GM18520 (cell line): ENCODE results near the gene MYF6.
A peak's percentile ranks its signal among the peaks of the same experiment; 100 is the strongest.

ENCODE experiments used
- ATAC-seq: cut with Tn5 transposase; IDR thresholded peaks from one replicate; pipeline ENCODE4 v1.9.1; 2021; ENCODE audit not compliant: unreplicated experiment

The MYF6 gene

DNA sequence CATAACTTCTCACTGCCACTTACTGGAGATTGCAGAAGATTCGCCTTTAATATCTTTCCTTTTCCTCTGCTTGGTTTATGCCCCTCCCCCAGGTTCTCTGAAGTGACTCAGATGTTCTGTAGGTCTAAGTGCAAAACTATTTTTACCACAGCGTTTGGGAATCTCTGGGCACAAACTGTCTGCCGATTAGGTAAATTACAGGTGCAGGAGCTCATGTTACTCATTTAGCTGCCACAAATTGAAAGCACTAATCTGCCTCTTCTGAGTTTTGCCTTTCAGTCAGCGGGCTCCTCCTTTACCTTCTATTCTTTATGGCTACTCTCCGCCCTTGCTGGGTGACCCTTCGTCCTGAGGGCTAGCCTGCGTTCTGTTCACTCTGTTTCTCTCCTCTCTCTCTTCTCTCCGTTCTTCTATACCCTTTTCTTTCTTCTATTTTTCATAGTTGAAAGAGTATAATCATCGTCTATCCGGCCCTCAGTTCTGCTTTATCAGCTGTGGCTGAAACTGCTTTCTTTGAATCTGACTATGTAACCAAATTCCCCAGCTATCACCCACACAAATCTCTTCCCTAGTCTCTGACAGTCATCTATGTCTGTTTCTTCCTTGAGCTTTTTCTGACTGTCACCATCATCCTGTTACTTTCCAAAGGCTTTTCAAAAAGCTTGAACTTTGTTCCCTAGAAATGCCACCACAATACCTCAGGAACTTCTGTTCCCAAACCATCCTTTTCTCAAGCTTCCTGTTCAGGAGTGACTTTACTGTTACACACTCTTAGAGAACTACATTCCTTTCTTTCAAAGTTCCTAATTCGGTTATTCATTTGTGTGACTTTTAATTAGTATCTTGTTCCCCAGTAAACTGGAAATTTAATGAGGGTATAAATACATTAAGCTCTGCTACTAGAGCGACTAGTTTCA, 4.3 kb upstream of the MYF6 start:
- peak; percentile 83 for ATAC-seq

DNA sequence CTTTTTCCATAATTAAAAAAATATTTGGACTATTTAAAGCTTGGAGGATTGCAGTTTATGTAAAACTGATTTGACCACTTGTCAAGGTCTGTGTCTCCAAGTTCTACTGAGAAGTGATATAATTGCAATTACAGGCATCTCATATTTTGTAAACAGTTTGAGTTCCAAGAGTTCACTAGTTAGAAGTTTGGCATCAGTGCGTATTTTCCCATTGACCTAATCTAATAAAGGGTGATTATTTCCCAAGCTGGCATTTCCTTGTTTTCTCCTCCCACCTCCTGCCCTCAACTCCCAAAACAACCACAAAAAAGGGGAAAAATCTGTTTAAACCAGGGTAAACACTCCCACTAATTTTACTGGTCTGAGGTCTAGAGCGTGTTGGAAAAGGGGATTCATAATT, 3.0 kb upstream of the MYF6 start:
- no peak for ATAC-seq

DNA sequence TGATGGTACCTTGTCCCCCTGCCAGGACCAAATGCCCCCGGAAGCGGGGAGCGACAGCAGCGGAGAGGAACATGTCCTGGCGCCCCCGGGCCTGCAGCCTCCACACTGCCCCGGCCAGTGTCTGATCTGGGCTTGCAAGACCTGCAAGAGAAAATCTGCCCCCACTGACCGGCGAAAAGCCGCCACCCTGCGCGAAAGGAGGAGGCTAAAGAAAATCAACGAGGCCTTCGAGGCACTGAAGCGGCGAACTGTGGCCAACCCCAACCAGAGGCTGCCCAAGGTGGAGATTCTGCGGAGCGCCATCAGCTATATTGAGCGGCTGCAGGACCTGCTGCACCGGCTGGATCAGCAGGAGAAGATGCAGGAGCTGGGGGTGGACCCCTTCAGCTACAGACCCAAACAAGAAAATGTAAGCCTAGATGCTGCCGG, 410 bp downstream of the MYF6 start:
- ATAC-seq: no peak

DNA sequence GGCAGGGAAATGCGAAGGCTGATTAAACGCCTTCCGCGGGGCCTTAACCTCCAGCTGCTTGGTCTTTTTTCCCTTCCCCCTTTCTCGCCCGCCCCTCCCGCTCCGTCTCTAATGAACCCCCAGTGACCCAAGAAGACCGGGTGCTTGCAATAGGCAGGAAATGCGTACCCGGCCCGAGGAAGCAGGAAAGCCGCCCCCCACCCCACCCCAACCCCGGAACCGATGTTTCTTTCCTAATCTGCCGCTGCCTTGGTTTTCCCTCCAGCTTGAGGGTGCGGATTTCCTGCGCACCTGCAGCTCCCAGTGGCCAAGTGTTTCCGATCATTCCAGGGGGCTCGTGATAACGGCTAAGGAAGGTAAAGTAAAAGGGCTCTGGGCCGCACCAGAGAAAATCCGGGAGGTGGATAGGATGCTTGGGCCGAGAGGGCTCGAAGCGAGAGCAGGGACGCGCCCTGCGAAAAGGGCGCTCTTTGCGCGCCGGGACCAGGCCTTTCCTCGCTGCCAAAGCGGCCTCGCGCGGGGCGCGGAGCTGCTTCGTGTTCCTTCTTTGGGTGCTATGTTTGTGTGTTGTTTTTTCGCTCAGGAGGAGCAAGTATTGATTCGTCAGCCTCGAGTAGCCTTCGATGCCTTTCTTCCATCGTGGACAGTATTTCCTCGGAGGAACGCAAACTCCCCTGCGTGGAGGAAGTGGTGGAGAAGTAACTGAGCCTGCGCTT, 983 bp downstream of the MYF6 start:
- ATAC-seq: no peak

DNA sequence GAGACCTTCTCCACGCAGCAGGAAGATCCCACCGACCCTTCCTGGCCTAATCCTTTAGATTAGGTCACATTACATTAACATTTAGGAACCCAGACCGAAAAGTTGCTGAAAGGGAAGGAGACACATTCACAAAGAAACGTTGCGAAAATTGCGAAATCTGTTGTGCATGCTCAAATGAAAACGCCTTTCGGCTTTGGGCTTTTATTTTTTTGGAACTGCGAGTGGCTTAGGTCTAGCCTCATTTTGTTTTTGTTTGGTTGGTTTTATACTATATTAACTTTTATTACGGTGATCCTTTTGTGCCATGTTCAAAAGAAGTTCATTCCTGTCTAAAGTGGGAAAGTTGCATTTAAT, 1.5 kb downstream of the MYF6 start:
- ATAC-seq: no peak

DNA sequence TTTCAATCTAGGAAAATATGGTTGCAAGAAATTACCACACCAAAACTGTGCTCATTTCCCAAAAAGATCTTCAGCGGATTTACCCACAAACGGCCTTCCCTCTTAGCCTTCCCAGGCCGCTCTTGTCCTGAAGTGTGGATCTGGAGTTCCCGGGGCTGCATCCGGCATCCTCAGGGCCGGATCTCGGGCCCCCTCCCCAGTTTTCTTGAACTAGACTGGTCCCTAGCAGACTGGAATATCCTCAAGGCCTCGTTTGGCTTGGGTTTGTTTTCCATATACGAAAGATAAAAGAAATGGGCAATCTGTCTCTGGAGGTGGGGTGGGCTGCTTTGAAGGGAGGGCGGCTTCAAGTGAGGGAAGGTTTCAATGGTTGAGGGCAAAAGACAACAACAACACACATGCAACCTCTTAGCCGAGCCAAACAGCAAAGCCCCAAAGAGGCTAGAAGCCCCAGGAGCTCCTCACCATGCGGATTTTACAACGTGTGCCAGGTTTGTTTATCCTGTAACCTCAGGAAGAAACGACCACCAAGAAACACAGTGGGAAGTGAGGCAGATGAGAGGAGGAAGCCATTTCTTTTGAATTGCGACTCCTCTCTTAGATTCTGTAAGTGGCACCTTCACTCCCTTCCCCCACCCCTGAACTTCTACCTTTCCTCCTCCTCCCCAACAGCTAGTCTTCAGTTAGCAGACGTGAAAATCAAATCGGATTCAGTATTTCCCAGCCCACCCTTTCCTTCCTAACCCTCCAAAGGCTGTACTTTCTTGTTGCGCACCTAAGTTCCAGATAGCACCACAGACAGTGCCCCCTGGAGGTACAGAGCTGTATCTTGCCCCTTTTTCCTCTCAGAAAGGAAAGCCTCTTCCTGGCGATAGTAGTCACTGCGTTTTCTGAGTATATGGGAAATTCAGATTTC, 2.6 kb downstream of the MYF6 start:
- no peak for ATAC-seq

DNA sequence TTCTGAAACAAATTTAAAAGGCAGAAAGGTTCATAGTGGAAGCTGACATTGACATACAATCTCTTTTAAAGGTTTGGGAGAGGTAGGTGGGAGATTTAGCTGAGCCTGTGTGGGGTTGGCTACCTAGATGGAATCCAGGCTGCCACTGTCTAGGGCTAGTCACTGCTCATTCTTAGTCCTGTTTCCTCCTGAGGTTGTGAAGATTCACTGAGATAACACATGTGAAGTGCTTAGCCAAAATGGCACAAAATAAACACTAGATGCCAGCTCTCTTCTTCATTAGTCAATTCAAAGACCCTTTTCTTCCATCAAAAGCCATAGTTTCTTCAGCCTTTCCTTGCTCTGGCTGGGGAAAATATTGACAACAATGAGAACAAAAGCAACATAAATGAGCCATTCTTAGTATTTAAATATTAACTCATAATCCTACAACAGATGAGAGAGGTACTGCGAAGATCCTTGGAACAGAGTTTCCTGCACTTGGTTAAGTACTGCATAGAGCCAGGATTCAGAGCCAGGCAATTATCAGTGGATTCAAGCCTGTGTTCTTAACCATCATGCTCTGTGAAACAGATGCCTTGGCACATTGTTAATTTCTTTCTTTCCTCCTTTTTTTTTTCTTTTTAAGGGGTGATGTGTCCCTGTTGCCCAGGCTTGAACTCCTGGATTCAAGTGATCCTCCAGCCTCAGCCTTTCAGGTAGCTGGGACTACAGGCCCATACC, 3.5 kb downstream of the MYF6 start:
- no peak for ATAC-seq

DNA sequence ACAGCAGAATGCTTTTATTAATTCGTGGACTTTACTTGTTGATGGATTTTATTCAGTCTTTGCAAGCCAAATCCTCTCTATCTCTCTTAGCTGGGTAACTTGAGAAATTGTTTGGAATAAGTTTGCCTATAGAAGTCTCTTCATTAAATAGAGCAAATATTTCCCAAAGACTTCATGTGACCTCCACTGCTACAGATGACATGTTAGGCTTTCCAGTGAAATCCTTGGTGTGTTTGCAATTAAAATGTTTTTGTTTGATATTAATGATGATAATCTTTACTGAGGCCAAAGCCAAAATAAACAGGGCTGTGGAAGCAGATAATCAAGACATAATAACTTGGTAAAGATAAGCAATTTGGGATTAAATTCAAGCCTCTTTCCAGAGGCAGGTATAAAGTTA, 4.4 kb downstream of the MYF6 start:
- ATAC-seq: no peak

DNA sequence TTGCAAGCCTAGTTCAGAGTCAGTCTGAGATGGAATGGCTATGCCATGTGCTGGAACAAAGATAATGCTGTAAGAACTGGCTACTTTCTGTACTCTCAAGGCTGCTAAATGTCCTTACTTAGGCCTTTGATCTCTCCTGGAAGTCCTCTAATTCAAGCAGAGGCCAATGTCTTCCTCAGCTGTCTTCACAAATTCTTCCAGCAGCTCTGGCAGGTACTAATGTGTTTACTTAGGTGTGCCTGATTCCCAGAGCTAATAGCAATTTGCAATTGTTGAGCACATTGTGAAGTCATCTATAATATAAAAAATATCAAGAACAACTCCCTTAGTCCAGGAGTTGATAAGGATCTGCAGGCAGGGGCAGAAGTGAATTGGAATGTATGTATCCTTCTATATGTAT, 5.4 kb downstream of the MYF6 start:
- ATAC-seq: no peak

DNA sequence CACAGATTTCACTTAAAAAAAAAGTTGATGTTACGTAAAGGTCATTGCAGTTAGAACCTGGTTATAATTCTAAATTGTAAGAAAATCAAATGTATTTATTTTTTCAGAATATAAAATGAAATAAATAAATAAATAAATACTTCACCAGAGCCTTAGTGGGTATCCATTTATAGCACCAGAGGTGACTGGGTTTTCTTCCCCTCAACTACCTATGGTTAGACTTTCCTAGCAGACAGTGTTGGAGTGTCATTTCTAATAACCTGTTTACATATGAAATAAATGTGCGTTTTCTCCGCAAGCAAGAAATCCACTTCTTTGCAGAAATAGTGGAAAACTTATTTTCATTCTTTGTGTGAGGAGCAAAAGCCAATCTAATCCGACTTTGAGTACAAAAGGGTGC, 6.0 kb downstream of the MYF6 start:
- ATAC-seq: no peak

DNA sequence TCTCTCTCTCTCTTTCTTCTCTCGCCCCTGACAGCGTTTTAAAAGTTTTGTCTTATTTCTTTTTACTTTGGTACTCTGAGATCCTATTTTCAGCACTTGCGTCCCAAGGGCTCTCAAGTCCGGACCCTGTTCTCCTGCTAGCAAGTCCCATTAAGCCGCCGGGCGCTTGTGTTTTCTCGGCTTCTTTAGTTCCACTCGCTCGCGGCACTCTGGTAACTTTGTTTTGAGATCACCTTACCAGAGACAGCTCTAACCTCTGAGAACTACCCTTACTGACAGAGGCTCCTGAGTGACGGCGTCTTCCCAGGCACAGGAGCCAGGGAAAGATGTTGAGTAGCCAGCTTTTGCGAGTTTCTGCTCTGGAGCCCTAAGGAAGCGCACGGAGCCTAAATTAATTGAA, 6.6 kb downstream of the MYF6 start:
- ATAC-seq: no peak

DNA sequence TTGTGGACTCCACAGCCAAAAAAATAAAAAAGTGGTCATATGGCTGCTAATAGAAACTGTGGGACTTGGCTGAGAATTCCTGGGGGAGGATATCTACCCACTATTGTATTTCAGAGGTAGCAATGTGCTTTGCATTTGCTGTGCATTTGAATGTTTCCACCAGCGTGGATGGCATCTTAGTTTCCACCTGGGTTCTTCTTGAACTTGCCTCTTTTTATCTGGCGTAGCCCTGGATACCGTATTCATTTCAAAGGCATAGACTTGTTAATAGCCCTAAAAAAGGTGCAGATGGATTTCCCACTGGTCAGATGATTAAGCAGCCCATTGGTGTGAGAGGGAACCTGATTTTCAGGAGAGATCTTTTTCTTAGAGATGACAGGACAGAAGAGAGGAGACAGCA, 7.4 kb downstream of the MYF6 start:
- ATAC-seq: no peak

DNA sequence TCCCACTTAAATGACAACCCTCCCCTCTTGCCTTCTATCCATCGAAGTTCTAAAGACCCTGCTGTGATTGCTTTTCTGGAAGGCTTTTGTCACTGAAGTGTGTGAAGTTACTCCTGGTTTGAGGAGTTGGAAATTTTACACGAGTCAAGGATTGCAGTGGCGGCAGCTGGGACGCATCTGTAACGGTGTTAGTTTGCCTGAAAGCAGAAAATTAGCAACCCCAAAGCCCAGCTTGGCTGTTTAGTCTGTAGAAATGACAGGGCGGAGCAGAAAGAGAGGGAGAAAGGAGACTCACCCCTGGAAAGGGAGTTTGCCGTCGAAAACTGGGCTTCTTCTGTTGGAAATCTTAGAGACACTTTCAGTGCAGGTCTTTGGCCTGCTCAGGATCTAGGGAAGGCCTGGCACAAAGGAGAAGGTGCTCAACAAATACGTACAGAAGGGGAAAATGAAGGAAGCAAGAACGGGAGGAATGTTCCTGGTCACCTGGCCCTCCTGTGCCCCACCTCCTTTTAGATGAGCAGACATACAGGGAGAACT, 8.3 kb downstream of the MYF6 start:
- ATAC-seq: no peak

DNA sequence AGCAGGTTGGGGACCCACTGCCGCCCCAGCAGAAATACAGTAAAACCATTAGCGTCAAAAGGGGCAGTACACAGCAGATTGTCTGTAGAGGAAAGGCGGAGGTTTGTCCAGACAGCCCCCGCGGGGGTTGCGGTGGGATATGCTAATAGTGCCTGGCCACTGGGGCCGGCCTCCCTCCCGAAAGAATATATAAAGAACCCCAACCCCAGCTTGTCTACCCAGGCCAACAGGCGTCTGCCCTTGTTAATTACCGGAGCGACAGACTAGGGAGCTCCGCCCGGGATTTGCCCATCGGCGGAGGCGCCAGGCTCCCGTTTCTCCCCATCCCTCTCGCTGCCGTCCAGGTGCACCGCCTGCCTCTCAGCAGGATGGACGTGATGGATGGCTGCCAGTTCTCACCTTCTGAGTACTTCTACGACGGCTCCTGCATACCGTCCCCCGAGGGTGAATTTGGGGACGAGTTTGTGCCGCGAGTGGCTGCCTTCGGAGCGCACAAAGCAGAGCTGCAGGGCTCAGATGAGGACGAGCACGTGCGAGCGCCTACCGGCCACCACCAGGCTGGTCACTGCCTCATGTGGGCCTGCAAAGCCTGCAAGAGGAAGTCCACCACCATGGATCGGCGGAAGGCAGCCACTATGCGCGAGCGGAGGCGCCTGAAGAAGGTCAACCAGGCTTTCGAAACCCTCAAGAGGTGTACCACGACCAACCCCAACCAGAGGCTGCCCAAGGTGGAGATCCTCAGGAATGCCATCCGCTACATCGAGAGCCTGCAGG, 9.4 kb downstream of the MYF6 start, which contains the start of gene MYF5:
Gene MYF5 (plus strand): TSS at position 217 of the 774 bp plus-strand sequence. CDS start 152 bp downstream, at position 369.
- no peak for ATAC-seq

DNA sequence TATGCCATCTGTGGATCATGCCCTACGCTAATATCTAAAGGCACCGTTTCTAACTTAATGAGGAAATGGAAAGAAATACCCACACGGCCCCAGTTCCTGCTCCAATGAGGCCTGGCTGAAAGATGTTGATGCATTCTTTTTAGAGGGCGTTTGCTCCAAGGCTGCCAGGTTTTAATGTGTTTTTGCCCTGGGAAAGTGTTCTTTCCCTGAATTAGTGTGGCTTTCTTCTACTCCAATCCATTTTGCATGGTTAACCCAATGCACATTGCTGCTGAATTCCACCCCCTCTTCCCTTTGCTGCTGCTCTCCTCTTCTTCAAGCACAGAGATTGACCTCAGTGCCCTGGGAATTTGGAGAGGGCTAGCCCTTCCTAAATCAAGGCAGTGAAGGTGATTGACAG, 10.4 kb downstream of the MYF6 start:
- ATAC-seq: no peak

DNA sequence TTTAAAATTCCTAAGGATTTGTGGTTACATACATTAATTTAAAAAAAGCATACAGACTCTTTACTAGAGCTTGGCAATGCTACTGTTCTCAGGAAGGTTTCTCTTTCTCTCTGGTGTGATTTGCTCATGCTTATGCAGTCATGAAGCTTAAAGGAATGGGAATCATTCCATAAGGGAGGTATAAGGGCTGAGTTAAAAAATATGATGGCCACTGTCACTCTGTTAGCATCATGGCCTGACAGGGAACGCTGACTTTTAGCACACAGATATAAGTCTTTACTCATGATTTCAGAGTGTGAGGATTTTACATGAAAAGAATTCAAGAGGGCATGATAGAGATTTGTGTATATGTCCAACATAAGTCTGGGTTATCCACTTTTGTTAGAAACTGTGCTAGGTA, 13.1 kb downstream of the MYF6 start:
- no peak for ATAC-seq

DNA sequence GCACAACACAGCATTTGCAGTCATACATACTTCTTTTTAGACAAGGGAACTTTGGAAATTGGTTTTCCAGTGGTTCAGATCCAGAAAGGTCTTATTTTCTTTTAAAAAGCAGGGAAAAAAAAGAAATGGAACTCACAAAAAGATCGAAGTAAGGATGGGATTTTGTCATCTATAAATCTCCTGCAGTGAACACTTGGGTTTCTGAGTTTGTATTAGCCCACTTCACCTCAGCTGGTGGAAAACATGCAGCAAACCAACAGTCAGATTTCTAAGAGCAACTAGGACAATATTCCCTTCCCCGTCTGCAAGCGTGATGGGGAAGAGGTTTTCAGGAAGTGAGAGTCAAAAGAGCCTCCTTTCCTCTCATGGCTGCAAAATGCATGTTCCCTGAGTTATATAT, 13.9 kb downstream of the MYF6 start:
- ATAC-seq: no peak

DNA sequence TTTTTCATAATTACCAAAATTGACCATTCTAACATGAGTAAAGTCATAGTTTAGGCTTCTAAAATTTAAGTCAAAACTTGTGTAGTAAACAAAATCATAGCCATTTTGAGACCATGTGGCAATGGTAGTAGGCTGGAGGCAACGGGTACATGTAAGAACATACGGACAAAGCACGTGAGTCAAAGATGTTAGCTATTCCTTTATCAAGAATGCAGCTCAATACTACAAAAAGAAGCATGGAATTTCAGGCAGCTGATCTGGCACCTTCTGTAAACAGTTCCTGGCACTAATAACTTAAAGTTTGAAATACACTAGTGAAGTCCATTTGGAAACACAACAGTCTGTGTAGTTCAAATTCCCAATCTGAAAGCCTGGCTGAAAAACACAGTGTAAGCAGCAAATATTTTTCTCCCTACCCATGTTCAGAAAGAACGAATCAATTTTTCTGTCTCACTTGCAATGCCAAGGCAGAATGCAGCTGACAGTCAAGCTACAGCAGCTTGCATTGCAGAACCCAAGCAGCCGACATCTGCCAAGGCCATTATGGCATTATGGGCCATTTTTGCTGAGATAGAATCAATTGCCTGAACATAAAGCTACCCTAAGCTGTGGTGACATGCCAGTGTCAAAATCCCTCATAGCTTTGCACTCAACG, 38.5 kb downstream of the MYF6 start:
- ATAC-seq: no peak

DNA sequence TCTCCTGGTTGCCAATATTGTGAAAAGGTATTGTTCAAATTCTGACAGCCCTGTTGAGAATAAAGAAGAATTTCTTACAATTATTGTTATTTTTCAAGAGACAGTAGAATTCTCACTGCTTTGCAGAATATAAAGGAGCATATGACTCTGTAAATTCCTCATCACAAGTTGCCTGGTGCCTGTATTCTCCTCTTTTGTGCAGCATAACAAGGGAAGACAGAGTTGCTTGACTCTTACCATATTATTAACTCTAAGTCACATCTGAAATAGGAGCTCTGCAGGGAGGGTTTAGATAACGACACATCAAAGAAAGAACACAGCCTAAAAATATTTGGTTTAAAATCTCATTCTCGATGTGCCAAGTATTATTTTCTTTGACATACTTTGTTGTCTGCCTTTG, 40.4 kb downstream of the MYF6 start:
- ATAC-seq: no peak
